GM21360 (cell line): ENCODE measurements around the gene RAX2.
"Not testable (repeated sequence)": the region's sequence is repeated elsewhere in the genome, so short reads cannot be mapped to it uniquely, and the experiment has no call there.

ENCODE experiments used
- ATAC-seq: cut with Tn5 transposase; IDR thresholded peaks from one replicate; pipeline ENCODE4 v1.9.1; 2021; ENCODE audit warnings: mild to moderate bottlenecking, moderate library complexity; ENCODE audit not compliant: unreplicated experiment

The RAX2 gene

DNA sequence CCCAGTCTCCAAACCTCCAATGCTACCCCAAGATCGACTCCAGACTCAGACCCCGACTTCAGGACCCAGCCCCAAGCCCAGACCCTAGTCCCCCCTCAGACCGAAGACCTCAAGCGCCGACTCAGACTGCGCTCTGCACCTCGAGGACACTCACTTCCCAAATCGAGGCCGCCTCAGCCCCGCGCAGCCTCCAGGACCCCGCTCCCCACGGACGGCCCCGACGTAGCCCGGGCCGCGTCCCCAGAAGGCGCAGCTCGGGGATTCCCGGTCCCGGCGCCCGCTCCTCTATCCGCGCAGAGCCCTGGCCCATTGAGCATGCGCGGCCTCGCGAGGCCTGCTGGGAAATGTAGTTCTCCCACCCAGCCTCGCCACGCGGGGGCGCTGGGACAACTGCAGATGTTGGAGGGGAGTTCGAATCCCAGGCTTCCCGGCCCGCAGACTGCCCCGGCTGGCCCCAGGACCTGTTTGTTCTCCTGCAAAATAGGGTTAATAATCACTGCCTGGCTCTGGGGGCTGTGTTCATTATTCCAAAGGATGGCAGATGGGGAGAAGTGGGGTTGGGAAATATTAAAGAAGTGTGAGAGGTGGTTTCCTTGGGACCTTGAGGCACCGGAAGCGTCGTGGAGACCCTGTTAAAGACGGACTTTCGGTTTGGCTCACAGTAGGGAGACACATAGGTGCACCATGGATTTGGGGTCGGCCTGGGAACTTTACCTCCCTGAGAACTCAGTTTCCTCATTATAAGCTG is 10.5 kb downstream of the RAX2 start, which contains the start of gene APBA3:
Gene APBA3, minus strand, starts transcription at position 311 of the 748 bp plus-strand sequence. CDS start 1,428 bp downstream, outside the sequence.
- ATAC-seq = peak; percentile 61

DNA sequence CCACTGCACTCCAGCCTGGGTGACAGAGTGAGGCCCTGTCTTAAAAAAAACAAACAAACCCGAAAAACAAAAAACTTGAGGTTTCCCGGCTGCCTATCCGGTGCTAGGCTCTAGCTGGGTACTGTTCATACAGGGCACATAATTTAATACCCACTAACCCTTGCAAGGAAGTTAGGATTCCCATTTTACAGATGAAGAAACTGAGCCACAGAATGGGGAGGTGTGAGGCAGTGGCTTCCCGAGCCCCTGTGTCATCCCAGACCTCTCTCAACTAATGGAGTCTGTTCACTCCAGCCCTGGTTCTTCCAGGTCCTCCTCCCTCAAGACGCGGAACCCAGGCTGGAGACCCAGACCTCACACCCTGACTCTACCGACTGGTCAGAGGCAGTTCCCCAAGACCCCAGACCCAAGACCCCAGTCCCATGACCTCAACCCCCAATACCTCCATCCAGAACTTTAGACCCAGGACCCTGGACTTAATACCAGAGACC is 11.1 kb downstream of the RAX2 start:
- no peak for ATAC-seq

GRCh38 chr19:3759482-3760254 is 12.4 kb downstream of the RAX2 start:
- no peak for ATAC-seq

DNA sequence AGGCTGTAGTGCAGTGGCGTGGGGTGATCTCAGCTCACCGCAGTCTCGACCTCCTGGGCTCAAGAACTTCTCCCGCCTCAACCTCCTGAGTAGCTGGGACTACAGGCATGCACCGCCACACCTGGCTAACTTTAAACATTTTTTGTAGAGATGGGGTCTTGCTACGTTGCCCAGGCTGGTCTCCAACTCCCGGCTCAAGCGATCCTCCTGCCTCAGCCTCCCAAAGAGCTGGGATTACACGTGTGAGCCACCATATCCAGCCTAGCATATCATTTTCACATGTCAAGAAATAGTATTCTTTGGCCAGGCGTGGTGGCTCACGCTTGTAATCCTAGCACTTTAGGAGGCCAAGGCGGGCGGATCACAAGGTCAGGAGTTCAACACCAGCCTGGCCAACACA is 13.7 kb downstream of the RAX2 start:
- ATAC-seq = not testable (repeated sequence)

DNA sequence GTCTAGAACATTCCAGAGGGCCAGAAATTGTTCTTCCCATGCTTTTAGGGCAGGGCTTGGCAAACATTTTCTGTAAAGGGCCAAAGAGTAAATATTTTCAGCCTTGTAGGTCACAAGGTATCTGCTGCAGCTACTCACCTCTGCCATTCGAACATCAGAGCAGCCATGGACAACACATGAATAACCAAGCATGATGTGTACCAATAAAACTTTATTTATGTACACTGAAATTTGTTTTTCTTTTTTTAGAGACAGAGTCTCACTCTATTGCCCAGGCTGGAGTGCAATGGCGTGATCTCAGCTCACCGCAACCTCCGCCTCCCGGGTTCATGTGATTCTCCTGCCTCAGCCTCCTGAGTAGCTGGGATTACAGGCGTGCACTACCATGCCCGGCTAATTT is 14.3 kb downstream of the RAX2 start:
- not testable (repeated sequence) for ATAC-seq

DNA sequence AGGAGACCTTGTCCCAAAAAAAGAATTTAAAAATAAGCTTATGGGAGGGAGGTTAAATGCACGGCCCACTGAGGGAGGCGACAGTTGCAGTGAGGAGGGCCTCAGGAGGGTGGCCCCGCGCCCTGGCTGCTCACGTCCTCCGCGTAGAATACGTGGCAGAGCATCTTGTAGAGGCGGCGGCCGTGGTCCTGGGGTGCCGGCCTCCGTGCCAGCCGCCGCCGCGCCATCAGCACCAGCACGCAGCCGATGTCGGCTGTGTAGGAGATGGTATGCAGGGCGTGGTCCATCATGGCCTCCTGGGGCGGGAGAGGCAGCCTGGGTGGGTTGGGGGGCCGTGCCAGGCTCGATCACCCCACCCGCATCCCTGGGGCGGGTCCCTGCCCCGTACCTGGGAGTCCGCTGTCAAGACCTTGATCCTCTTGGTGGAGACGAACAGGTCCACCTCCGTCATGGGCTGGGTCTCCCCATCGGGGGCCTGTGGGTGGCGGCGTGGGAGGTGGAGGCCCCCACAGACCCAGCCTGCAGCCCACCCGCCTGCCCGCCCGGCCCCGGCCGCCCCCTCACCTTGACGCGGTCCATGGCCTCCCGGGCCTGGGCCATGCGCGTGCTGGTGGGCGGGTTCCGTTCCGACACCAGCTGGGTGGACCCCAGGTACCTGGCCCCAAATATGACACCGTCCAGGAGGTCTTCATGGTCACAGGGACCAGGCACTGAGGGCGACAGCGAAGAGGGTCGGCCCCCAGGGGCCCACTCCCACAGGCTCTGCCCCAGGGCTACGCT is 18.2 kb downstream of the RAX2 start:
- ATAC-seq = no peak

- ATAC-seq = no peak
Observed at GRCh38 chr19:3752492-3752891, 19.5 kb downstream of the RAX2 start.

- ATAC-seq = no peak
Observed at GRCh38 chr19:3751236-3751635, 20.8 kb downstream of the RAX2 start.

GRCh38 chr19:3750211-3750610 is 21.8 kb downstream of the RAX2 start:
- no peak for ATAC-seq

DNA sequence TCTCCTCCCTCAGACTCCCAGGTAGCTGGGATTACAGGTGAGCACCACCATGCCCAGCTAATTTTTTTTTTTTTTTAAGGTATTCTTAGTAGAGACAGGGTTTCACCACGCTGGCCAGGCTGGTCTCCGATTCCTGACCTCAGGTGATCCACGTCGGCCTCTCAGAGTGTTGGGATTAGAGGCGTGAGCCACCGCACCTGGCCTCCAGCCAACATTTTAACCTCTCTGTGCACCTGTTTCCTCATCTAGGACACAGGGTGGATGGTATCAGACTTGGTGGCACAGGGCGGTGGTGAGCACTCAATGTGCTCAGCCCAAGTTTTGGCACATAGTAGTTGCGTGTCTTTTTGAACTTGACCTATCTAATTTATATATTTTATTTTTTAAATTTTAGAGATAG is 23.1 kb downstream of the RAX2 start:
- ATAC-seq = no peak

DNA sequence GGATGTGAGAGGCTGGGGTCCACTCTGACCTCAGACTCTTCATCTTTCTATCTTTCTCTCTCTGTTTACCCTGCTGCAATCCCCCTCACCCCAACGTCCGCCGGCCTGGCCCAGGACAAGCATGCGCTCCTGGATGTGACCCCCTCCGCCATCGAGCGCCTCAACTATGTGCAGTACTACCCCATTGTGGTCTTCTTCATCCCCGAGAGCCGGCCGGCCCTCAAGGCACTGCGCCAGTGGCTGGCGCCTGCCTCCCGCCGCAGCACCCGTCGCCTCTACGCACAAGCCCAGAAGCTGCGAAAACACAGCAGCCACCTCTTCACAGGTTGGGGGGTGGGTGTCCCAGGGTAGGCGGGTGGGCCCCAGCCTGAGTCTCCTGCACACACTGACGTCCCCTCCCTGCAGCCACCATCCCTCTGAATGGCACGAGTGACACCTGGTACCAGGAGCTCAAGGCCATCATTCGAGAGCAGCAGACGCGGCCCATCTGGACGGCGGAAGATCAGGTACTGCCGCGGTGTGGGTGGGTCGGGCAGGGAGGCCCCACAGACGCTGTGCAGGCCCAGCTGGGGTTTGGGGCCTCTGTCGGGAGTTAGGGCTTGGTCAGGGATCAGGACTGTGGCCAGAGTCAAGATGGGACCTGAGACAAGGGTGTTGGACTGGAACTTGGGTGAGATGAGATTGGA is 25.5 kb downstream of the RAX2 start:
- ATAC-seq = no peak

GRCh38 chr19:3745363-3746045 is 26.5 kb downstream of the RAX2 start:
- ATAC-seq = no peak

DNA sequence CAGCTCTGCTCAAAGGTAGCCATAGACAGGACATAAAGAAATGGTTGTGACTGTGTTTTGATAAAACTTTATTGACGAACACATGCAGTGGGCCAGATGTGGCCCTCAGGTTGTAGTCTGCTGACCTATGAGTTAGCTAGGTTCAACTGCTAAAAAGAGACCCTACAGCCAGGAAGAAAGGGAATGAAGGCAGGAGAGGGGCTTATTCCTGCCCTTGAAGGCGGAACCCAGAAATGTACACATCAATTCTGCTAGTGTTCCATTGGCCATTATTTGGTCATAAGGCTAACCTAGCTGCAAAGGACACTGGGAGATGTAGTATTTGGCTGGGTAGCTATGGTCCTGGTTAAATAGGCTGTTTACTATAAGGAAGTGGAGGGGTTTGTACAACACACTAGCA is 28.5 kb downstream of the RAX2 start:
- ATAC-seq = no peak

- no peak for ATAC-seq
Observed at GRCh38 chr19:3740431-3740830, 31.6 kb downstream of the RAX2 start.

- no peak for ATAC-seq
Observed at GRCh38 chr19:3738477-3739220, 33.4 kb downstream of the RAX2 start.

DNA sequence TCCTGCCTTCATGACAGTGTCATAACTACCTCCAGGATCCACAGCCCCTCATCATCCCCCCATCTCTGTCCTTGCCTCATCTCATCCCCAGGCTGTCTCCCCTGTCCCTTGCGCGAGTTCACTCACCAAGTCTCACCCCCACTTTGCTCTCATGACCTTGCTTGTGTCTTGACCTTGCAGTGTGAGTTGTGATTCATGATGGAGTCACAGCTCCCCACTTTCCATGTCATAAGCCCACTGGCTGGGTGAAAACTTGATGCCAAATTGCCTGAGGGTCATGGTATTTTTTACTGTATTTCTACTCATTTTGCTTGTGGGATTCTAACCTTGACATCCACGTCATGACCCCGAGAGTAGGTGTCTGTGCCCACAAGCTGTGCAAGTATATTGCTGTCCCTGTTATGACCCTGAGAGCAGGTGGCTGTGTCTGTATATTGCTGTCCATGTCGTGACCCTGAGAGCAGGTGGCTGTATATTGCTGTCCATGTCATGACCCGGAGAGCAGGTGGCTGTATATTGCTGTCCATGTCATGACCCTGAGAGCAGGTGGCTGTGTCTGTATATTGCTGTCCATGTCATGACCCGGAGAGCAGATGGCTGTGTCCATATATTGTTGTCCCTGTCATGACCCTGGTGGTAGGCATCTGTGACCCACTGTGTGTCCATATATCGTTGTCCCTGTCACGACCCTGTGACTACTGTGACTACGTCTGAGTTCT is 34.4 kb downstream of the RAX2 start:
- ATAC-seq = no peak

DNA sequence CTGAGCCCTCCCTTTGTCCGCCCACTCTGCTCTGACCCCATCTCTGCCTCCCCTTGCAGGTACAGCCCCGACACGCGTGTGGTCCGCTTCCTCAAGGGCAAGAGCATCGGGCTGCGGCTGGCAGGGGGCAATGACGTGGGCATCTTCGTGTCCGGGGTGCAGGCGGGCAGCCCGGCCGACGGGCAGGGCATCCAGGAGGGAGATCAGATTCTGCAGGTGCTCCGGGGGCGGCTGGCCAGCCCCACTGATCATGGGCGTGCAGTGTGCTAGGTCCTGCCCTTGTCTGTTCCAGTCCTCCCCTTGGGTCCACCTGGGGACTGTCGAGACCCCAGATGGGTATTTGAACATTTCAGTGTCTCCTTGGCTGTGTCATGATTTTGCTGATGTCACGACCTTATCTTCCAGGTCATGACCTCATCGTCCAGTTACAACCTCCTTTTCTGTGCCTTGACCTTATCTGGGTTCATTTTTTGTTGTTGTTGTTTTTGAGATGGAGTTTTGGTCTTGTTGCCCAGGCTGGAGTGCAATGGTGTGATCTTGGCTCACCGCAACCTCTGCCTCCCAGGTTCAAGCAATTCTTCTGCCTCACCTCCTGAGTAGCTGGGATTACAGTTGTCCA is 35.8 kb downstream of the RAX2 start:
- ATAC-seq = no peak

- ATAC-seq = no peak
Observed at GRCh38 chr19:3734310-3734600, 37.8 kb downstream of the RAX2 start.
